G401 (cell line): ENCODE data around the gene ALKBH5. TPM values are rescaled to one million over a fixed set of nuclear protein-coding genes. Genes with fewer than 3 reads are reported as not detected.
A peak's percentile ranks its signal among the peaks of the same experiment; 100 is the strongest.
"Not testable (repeated sequence)": the region's sequence is repeated elsewhere in the genome, so short reads cannot be mapped to it uniquely, and the experiment has no call there.

ENCODE experiments used
- DNase-seq: peaks from one replicate; pipeline ENCODE4 v3.0.0-alpha.2; 2015; ENCODE audit warnings: low spot score
- in situ Hi-C: cut with HindIII; loops from 2 replicates; pipeline ENCODE4 v1.10.0; 2016; ENCODE audit warnings: low sequenced_read_pairs, mixed read lengths
- total RNA-seq: library from RNA; depleted of rRNA; stranded (reverse); fragments of >200 nt; shearing (Covaris generic); gene quantifications from 2 replicates; pipeline ENCODE4 v1.2.3, GENCODE V29; 2014

Gene ALKBH5
- total RNA-seq, 1 experiment from 2014 or later = 116 TPM

- peak; percentile 62 for DNase-seq
- in situ Hi-C loops = no loop called here
Measured at GRCh38 chr17:18206962-18207361, 23.3 kb downstream of the ALKBH5 start.

GRCh38 chr17:18208092-18208491, 24.5 kb downstream of the ALKBH5 start:
- DNase-seq = no peak
- in situ Hi-C loops = no loop called here

GRCh38 chr17:18213666-18214270, 30.1 kb downstream of the ALKBH5 start:
- no peak for DNase-seq
- in situ Hi-C loops = no loop called here

DNA sequence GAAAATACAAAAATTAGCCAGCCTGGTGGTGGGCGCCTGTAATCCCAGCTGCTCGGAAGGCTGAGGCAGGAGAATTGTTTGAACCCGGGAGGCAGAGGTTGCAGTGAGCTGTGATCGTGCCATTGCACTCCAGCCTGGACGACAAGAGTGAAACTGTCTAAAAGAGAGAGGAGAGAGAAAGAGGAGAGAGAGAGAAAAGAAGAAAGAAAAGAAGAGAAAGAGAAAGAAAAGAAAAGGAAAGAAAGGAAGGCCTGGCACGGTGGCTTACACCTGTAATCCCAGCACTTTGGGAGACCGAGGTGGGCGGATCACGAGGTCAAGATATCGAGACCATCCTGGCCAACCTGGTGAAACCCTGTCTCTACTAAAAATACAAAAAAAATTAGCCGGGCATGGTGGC, 33.3 kb downstream of the ALKBH5 start:
- DNase-seq, in situ Hi-C loops: not testable (repeated sequence)

DNA sequence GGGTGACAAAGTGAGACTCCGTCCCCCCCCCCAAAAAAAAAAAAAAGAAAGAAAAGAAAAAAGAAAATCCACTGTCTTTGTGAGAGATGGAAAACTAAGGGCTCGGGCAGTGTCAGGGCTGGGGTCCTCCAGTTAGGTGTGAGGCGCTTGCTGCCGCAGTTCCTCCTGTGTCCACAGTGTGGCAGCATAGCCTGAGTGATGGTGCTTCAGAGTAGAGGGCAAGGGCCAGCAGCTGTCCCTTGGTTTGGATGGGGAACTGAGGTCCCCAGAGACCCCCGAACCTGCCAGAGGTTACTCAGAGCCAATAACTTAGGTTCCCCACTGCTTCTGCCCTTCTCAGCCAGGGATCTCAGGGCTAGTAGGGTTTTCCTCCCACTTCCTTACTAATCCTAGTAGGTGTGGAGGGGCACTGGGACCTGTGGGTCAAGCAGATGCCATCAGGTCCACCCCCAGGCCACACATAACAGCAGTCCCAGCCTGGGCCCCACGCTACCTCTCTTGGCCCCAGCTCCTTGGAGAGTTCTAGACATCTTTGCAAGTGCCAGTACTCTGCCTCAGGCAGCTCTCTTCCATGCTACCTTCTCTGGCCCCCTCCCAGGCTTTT, 33.9 kb downstream of the ALKBH5 start:
- in situ Hi-C loops = no loop called here
- DNase-seq = peak; percentile 68

- DNase-seq = no peak
- in situ Hi-C loops = no loop called here
Measured at GRCh38 chr17:18218756-18219415, 35.3 kb downstream of the ALKBH5 start.

DNA sequence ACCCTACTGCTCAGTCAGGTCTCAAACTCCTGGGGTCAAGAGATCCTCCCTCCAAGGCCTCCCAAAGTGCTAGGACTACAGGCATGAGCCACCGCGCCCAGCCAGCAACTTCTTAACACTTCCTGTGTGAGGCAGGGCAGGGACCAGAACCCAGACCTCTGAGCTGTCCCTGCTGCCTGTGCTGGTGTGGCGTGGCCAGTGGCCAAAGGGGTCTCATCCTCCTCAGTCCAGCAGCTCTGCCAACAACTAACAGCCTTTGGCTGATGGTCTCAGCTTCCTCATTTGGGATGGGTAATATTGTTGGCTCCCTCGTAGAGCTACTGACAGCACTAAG, 40.4 kb downstream of the ALKBH5 start:
- no peak for DNase-seq
- in situ Hi-C loops = no loop called here

GRCh38 chr17:18224387-18225120, 40.9 kb downstream of the ALKBH5 start:
- DNase-seq = peak; percentile 35
- in situ Hi-C loops = no loop called here

DNA sequence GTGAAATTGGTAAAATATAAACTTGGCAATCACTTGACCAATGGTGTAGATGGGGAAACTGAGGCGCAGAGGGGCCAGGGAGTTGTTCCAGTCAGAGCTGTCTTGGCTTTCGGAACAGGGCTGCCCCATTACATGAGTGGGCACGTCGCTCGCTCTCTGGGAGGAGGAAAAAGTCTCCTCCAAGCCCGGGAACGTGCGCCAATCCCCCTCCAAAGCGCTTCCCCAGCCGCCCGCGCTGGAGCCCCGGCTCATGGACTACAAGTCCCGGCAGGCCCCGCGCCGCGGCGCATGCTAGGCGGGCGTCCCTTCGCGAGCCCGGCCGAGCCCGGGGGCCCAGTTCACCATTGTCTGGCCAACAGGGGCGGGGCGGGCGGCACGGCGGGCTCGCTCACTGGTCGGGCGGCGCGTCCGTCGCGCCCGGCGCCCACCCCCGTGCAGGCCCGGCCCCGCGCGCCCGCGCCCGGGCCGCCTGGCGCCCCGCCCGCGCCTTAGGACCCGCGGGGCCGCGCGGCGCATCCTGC, 41.6 kb downstream of the ALKBH5 start, which contains the start of gene LLGL1:
TSS of gene LLGL1 (plus strand) at position 515 of the 521 bp plus-strand sequence. CDS start 48 bp downstream, outside the sequence.
- in situ Hi-C loops = no loop called here
- peak; percentile 94 for DNase-seq

- no peak for DNase-seq
- in situ Hi-C loops = no loop called here
Measured at GRCh38 chr17:18225642-18226283, 42.1 kb downstream of the ALKBH5 start.

GRCh38 chr17:18226284-18226945, 42.8 kb downstream of the ALKBH5 start:
- in situ Hi-C loops = no loop called here
- DNase-seq = no peak

DNA sequence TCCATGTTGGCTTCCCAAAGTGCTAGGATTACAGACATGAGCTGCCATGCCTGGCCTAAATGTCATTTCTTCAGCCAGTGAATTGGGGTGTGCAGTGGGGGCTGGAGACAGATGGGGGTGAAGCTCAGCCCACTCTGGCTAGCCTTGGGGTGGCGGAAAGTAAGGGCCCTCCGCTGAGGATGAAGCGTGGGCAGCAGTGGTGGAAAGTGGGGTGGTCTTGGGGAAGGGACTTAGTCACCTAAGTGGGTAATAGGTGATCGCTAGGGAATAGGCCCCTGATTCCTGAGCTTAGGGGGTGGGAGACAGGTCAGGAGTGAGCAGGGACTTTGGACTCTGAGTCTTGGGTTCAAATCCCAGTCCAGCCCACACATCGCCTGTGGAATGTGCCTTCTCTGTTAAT, 44.0 kb downstream of the ALKBH5 start:
- in situ Hi-C loops = no loop called here
- DNase-seq = no peak

GRCh38 chr17:18228176-18228682, 44.6 kb downstream of the ALKBH5 start:
- DNase-seq = no peak
- in situ Hi-C loops = no loop called here

DNA sequence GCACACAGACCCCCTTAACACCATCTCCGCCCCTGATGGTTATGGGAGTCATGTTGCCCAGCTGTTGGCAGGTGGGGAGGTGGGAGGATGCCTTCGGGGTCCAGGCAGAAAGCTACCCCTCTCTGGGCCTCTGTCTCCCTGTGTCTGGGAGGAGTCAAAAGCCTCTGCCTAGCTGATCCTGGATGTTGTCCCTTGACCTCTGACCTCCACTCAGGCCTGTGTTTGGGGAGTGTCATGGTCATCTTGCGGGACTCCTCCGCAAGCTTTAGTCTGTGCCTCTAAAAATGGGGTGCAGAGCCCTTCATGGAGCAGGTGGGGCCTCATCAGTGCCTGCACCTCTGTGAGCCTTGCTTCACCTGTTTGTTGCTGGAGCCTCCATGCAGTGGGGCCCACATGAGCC, 45.6 kb downstream of the ALKBH5 start:
- DNase-seq = no peak
- in situ Hi-C loops = no loop called here

DNA sequence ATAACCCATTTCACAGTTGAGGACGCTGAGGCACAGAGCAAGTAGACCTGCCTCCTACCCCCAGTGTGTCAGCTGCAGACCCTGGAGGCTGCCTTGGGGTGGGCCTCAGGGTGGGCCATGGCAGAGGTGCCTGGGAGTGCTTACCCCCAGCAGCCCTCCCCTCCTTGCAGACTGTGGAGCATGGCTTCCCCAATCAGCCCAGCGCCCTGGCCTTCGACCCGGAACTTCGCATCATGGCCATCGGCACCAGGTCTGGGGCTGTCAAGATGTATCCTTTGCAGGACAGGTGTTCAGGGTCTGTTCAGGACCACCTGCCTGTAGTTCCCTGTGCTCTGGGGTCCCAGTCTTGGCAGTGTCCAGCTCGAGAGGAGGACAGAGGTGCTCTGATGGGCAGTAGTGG, 46.1 kb downstream of the ALKBH5 start:
- in situ Hi-C loops = no loop called here
- DNase-seq = no peak

GRCh38 chr17:18230288-18231141, 46.9 kb downstream of the ALKBH5 start:
- no peak for DNase-seq
- in situ Hi-C loops = no loop called here

DNA sequence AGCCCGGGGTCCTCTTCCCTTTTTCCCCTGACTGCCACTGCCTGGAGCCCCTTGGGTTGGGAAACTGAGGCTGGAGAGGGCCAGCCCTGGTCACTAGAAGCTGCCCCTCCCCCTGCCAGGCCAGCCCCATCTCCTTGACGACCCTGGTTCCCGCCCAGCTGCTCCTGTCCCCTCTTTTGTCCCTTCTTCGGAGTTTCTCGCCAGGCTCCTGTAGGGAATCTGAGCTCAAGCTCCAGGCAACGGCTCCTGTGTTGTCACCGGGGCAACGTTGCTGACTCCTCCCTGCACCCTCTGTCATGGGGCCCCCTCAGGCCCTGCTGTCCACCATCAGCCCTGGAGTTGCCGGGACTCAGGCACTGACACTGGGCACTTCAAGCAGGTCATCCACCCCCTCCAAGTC, 47.5 kb downstream of the ALKBH5 start:
- no peak for DNase-seq

More for the DNA sequence above, 47.5 kb downstream of the ALKBH5 start:
- in situ Hi-C loops = no loop called here
